Keratinocyte (primary cell): ENCODE data around the gene NCOA7. TPM values are rescaled to one million over a fixed set of nuclear protein-coding genes. Genes with fewer than 3 reads are reported as not detected.

ENCODE experiments used
- DNase-seq: peaks from one replicate; pipeline ENCODE4 v3.0.0-alpha.2; 2011; ENCODE audit warnings: low read depth, missing footprints, low spot score
- FAIRE-seq: peaks from 2 replicates; lab custom pipeline; 2011; peaks lifted over from hg19 to GRCh38; lab: Jason Lieb, UNC
- H2AFZ ChIP-seq: 2 replicates; pipeline ENCODE4 v1.6.0; 2012; ENCODE audit warnings: low read length, control low read depth, inconsistent platforms; ENCODE audit not compliant: control insufficient read depth
- H3K27ac ChIP-seq: 2 replicates; pipeline ENCODE4 v1.5.1; 2011; ENCODE audit warnings: low read length; ENCODE audit not compliant: control insufficient read depth, insufficient read depth
- H3K27me3 ChIP-seq: 3 replicates; pipeline ENCODE4 v1.6.0; 2011; ENCODE audit warnings: low read length; ENCODE audit not compliant: control insufficient read depth, insufficient read depth; ENCODE audit errors: extremely low read depth
- H3K36me3 ChIP-seq, 2 experiments: 2 replicates in 1 of 2; 3 replicates in 1 of 2; pipeline ENCODE4 v1.5.1; 2011; ENCODE audit warnings: low read length in 2 of 2, mild to moderate bottlenecking in 1 of 2; ENCODE audit not compliant: control insufficient read depth in 2 of 2, insufficient read depth in 2 of 2; ENCODE audit errors: extremely low read depth in 1 of 2
- H3K4me1 ChIP-seq: 3 replicates; pipeline ENCODE4 v1.5.1; 2011; ENCODE audit warnings: low read length; ENCODE audit not compliant: control insufficient read depth, insufficient read depth; ENCODE audit errors: extremely low read depth
- H3K4me2 ChIP-seq: 3 replicates; pipeline ENCODE4 v1.6.0; 2011; ENCODE audit warnings: low read depth, low read length; ENCODE audit not compliant: control insufficient read depth, insufficient read depth; ENCODE audit errors: extremely low read depth
- H3K4me3 ChIP-seq, 3 experiments: fragments of 200-600 bp in 1 of 3; sonication (generic) in 1 of 3; 2 replicates in 2 of 3; 3 replicates in 1 of 3; pipeline ENCODE4 v1.5.1; 2011 to 2016; ENCODE audit warnings: low read length in 3 of 3, mild to moderate bottlenecking in 3 of 3, control low read depth in 2 of 3, inconsistent platforms in 1 of 3, low read depth in 1 of 3, mixed read lengths in 1 of 3, mixed run types in 1 of 3, moderate library complexity in 1 of 3; ENCODE audit not compliant: control insufficient read depth in 2 of 3, insufficient read depth in 2 of 3; ENCODE audit errors: extremely low read depth in 1 of 3
- H3K79me2 ChIP-seq: 2 replicates; pipeline ENCODE4 v1.6.0; 2012; ENCODE audit warnings: low read length; ENCODE audit not compliant: control insufficient read depth, insufficient read depth
- H3K9ac ChIP-seq: 3 replicates; pipeline ENCODE4 v1.6.0; 2011; ENCODE audit warnings: low read length; ENCODE audit not compliant: control insufficient read depth, insufficient read depth; ENCODE audit errors: extremely low read depth
- H3K9me1 ChIP-seq: 3 replicates; pipeline ENCODE4 v1.6.0; 2011; ENCODE audit warnings: low read length; ENCODE audit not compliant: control insufficient read depth, insufficient read depth; ENCODE audit errors: extremely low read depth
- H3K9me3 ChIP-seq: 2 replicates; pipeline ENCODE4 v1.5.1; 2012; ENCODE audit warnings: low read depth, low read length; ENCODE audit not compliant: control insufficient read depth
- H4K20me1 ChIP-seq: 3 replicates; pipeline ENCODE4 v1.6.0; 2011; ENCODE audit warnings: low read length; ENCODE audit not compliant: control insufficient read depth, insufficient read depth; ENCODE audit errors: extremely low read depth
- EZH2 ChIP-seq: IDR thresholded peaks from one replicate; pipeline ENCODE4 v1.6.1; 2012; ENCODE audit warnings: inconsistent platforms, mild to moderate bottlenecking, low read length, moderate library complexity
- dilution Hi-C: fragments of 300-500 bp; cut with MboI; formaldehyde crosslinking; loops from one replicate; pipeline ENCODE4 v1.7.0; 2020; ENCODE audit warnings: low sequenced_read_pairs; ENCODE audit not compliant: extremely low pct_ligation_motif_present
- polyA plus RNA-seq, 5 experiments: library from polyadenylated mRNA; depleted of rRNA in 3 of 5; stranded (reverse) in 3 of 5; stranded (forward) in 1 of 5; unstranded in 1 of 5; fragments of >200 nt; gene quantifications; 1 replicate in 1 of 5; 2 replicates in 3 of 5; 3 replicates in 1 of 5; pipeline versions ENCODE4 v1.2.1 to v1.2.3, GENCODE V29; 2011 to 2012; ENCODE audit warnings: missing spikeins in 2 of 5, low read depth in 1 of 5, low replicate concordance in 1 of 5
- TF ChIP-seq, protein P1 (sequence below), 3 experiments: IDR thresholded peaks in 1 of 3; conservative IDR thresholded peaks in 1 of 3; optimal IDR thresholded peaks in 1 of 3; 2 replicates in 2 of 3; 3 replicates in 1 of 3; pipeline versions ENCODE3 to v1.5.1; 2011; ENCODE audit warnings: low read length in 3 of 3, mild to moderate bottlenecking in 3 of 3, moderate library complexity in 2 of 3, control low read depth in 1 of 3, inconsistent platforms in 1 of 3; ENCODE audit not compliant: insufficient read depth in 2 of 3; ENCODE audit errors: extremely low read depth in 1 of 3

Gene NCOA7
- polyA plus RNA-seq, 1 donor (not counting 4 experiments of a cell fraction or from before 2014, with no cell fraction given): 20.5 TPM

DNA sequence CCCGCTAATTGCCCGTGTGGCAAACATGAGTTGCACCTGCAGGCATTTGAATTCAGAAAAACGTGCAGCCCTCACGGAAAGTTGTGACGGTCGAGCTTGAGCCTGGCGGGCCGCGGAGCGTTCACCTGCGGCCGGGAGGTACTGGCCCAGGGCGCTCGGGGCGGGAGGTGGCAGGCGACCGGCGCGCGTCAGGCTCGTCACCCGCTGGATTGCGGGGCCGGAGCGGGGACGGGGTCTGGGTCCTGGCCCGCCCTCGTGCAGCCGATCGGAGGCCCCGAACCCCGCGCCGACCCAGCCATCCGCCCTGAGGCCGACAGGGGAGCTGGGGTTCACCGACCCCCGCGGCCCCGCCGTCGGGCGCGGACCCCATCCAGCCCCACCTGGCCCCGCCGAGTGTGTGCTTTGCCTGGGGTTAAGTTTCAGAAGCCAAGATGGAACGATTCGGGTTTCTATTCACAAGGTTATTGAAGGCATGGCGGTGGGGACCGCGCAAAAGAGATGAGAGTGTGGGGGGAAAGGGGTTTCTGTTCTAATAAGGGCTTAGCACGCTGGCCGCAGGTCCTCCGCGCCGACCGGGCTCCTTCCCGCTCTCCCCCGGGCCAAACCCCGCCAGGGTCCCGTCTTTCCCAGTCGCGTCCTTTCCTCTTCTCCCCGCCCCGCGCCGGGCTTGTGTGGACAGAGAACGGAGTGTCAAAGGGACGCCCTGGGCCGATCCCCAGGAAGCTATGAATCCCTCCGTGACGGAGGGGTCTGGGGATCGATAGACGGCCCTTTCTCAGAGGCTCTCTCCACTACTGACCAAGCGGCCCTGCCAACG is 43.0 kb upstream of the NCOA7 start:
- H3K9ac ChIP-seq: peak overlapping the region; percentile 13
- peak; percentile 13 for DNase-seq
- H3K9me1 ChIP-seq: no peaks in the 10 kb centered on the region
- peak overlapping the region; percentile 8 to 75 (median 73) for H3K4me3 ChIP-seq
- dilution Hi-C loops: no loop called here
- H3K79me2 ChIP-seq: no peaks in the 10 kb centered on the region
- peak; percentile 84 for TF ChIP-seq EZH2
- TF ChIP-seq, protein P1, sequence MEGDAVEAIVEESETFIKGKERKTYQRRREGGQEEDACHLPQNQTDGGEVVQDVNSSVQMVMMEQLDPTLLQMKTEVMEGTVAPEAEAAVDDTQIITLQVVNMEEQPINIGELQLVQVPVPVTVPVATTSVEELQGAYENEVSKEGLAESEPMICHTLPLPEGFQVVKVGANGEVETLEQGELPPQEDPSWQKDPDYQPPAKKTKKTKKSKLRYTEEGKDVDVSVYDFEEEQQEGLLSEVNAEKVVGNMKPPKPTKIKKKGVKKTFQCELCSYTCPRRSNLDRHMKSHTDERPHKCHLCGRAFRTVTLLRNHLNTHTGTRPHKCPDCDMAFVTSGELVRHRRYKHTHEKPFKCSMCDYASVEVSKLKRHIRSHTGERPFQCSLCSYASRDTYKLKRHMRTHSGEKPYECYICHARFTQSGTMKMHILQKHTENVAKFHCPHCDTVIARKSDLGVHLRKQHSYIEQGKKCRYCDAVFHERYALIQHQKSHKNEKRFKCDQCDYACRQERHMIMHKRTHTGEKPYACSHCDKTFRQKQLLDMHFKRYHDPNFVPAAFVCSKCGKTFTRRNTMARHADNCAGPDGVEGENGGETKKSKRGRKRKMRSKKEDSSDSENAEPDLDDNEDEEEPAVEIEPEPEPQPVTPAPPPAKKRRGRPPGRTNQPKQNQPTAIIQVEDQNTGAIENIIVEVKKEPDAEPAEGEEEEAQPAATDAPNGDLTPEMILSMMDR (optimal IDR thresholded peaks at IDR 0.05 in 1 of 3, IDR thresholded peaks at IDR 0.05 in 1 of 3, conservative IDR thresholded peaks at IDR 0.05 in 1 of 3; ENCODE audit: extremely low read depth in 1 of 3, insufficient read depth in 2 of 3, low read length in 3 of 3): no peak
- H3K27ac ChIP-seq: no peak overlapping the region
- H3K9me3 ChIP-seq: no peaks in the 10 kb centered on the region
- peak overlapping the region; percentile 96 for H3K4me2 ChIP-seq
- H3K36me3 ChIP-seq: no peaks in the 10 kb centered on the region
- no peak for FAIRE-seq
- peaks cover 64% of the 10 kb centered on the region for H3K27me3 ChIP-seq
- H4K20me1 ChIP-seq: no peaks in the 10 kb centered on the region
- peaks cover 24% of the 10 kb centered on the region for H3K4me1 ChIP-seq
- peak overlapping the region; percentile 38 for H2AFZ ChIP-seq

DNA sequence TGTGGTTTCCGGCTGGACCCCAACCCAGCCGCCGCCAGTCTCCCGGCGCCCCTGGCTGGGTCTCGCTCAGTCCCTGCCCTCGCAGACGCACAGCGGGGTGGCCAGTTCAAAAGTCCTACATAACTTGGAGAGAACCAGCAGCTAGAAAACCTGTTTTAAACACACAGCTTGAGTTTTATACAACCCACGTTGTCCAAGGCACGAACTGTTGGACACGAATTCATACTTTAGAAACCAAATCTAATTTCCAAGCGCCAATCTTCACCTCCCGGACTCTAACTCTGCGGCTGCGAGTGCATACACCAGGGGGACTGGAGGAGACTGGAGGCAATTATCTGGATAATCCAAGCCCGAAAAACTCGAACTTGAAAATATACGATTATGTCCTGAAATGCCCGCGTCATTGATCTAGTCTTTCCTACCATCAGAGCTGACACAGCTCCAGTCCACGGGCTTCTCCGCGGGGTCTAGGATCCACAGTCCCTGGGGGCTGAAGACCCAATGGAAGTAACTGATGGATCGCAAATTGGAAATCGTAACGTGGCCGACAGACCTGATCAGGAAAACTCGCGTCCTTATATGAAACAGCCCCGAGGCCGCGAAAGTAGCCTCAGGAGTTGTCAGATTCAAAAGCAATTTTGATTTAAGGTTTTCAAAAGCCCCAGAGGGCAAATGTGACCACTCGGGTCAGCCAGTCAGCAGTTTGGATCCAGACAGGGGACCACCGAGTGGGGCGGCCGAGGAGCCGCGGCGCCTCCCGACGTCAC is 42.2 kb upstream of the NCOA7 start:
- Histone ChIP-seq H3K9me1 (no peaks in the 10 kb centered on the region), H3K36me3 (no peaks in the 10 kb centered on the region), H3K27me3 (peaks cover 68% of the 10 kb centered on the region), H3K4me1 (peaks cover 24% of the 10 kb centered on the region), H3K79me2 (no peaks in the 10 kb centered on the region), H3K4me3 (peak overlapping the region; percentile 60 to 75 (median 73)), H2AFZ (peak overlapping the region; percentile 75), H4K20me1 (no peaks in the 10 kb centered on the region), H3K9ac (peak overlapping the region; percentile 26), H3K9me3 (no peaks in the 10 kb centered on the region), H3K27ac (no peak overlapping the region), H3K4me2 (peak overlapping the region; percentile 96)
- TF ChIP-seq, protein P1 (optimal IDR thresholded peaks at IDR 0.05 in 1 of 3, IDR thresholded peaks at IDR 0.05 in 1 of 3, conservative IDR thresholded peaks at IDR 0.05 in 1 of 3; ENCODE audit: extremely low read depth in 1 of 3, insufficient read depth in 2 of 3, low read length in 3 of 3): no peak
- peak; percentile 92 for TF ChIP-seq EZH2
- FAIRE-seq (no peak), DNase-seq (no peak)
- dilution Hi-C loops: no loop called here
